Mesenchymal stem cell (in vitro differentiated cells and primary cell): ENCODE data around the gene RNF13.

ENCODE experiments used
- DNase-seq: peaks from one replicate; pipeline ENCODE4 v3.0.0-alpha.2; 2013
- H2AFZ ChIP-seq: one replicate; pipeline ENCODE4 v1.6.1; 2013; ENCODE audit warnings: low read depth, mild to moderate bottlenecking, control low read depth, inconsistent platforms, low read length, moderate library complexity
- H2AK5ac ChIP-seq: 2 replicates; pipeline ENCODE4 v1.6.1; 2013; ENCODE audit warnings: low read length, moderate library complexity, mild to moderate bottlenecking, inconsistent platforms; ENCODE audit not compliant: severe bottlenecking
- H2BK120ac ChIP-seq: one replicate; pipeline ENCODE4 v1.6.1; 2013; ENCODE audit warnings: low read depth, mild to moderate bottlenecking, inconsistent platforms, low read length, moderate library complexity
- H2BK12ac ChIP-seq, 2 experiments: one replicate each; pipeline ENCODE4 v1.6.1; 2013; ENCODE audit warnings: inconsistent platforms in 2 of 2, low read length in 2 of 2, mild to moderate bottlenecking in 2 of 2, moderate library complexity in 2 of 2, control low read depth in 1 of 2
- H2BK15ac ChIP-seq: one replicate; pipeline ENCODE4 v1.6.1; 2013; ENCODE audit warnings: mild to moderate bottlenecking, low read depth, inconsistent platforms; ENCODE audit not compliant: poor library complexity, severe bottlenecking
- H2BK5ac ChIP-seq: 2 replicates; pipeline ENCODE4 v1.6.1; 2013; ENCODE audit warnings: low read depth, mild to moderate bottlenecking, low read length, control low read depth, inconsistent platforms; ENCODE audit not compliant: poor library complexity, severe bottlenecking
- H3K14ac ChIP-seq, 2 experiments: one replicate each; pipeline ENCODE4 v1.6.1; 2013; ENCODE audit warnings: inconsistent platforms in 2 of 2, low read length in 2 of 2, control low read depth in 1 of 2, mild to moderate bottlenecking in 1 of 2, moderate library complexity in 1 of 2
- H3K18ac ChIP-seq, 2 experiments: one replicate each; pipeline ENCODE4 v1.6.1; 2013; ENCODE audit warnings: inconsistent platforms in 2 of 2, low read length in 2 of 2, control low read depth in 1 of 2, low read depth in 1 of 2, mild to moderate bottlenecking in 1 of 2
- H3K23ac ChIP-seq, 2 experiments: one replicate each; pipeline ENCODE4 v1.6.1; 2013; ENCODE audit warnings: inconsistent platforms in 2 of 2, low read length in 2 of 2, mild to moderate bottlenecking in 2 of 2, moderate library complexity in 2 of 2, control low read depth in 1 of 2
- H3K27ac ChIP-seq: 2 replicates; pipeline ENCODE4 v1.5.1; 2013; ENCODE audit warnings: mild to moderate bottlenecking, moderate library complexity, low read length, control low read depth, inconsistent platforms; ENCODE audit not compliant: poor library complexity, severe bottlenecking
- H3K27me3 ChIP-seq, 2 experiments: 2 replicates each; pipeline versions ENCODE4 v1.6.1 to v1.7.0; 2013; ENCODE audit warnings: low read length in 2 of 2, mild to moderate bottlenecking in 2 of 2, moderate library complexity in 2 of 2, control low read depth in 1 of 2, inconsistent platforms in 1 of 2; ENCODE audit not compliant: control insufficient read depth in 1 of 2, insufficient read depth in 1 of 2
- H3K36me3 ChIP-seq, 2 experiments: 2 replicates each; pipeline versions ENCODE4 v1.6.1 to v1.7.0; 2013; ENCODE audit warnings: low read length in 2 of 2, control low read depth in 1 of 2, inconsistent platforms in 1 of 2, low read depth in 1 of 2, mild to moderate bottlenecking in 1 of 2; ENCODE audit not compliant: insufficient read depth in 2 of 2, control insufficient read depth in 1 of 2
- H3K4ac ChIP-seq, 2 experiments: one replicate each; pipeline ENCODE4 v1.6.1; 2013; ENCODE audit warnings: inconsistent platforms in 2 of 2, low read length in 2 of 2, mild to moderate bottlenecking in 2 of 2, moderate library complexity in 2 of 2, control low read depth in 1 of 2, low read depth in 1 of 2
- H3K4me1 ChIP-seq: 2 replicates; pipeline ENCODE4 v1.6.1; 2013; ENCODE audit warnings: low read depth, low read length, control low read depth; ENCODE audit not compliant: control insufficient read depth, insufficient read depth
- H3K4me2 ChIP-seq: 2 replicates; pipeline ENCODE4 v1.6.1; 2013; ENCODE audit warnings: low read length, mild to moderate bottlenecking, inconsistent platforms; ENCODE audit not compliant: poor library complexity, severe bottlenecking
- H3K4me3 ChIP-seq, 2 experiments: 2 replicates each; pipeline versions ENCODE4 v1.5.1 to v1.7.0; 2013; ENCODE audit warnings: low read length in 2 of 2, mild to moderate bottlenecking in 2 of 2, control low read depth in 1 of 2, low read depth in 1 of 2; ENCODE audit not compliant: insufficient read depth in 1 of 2
- H3K79me1 ChIP-seq: replicated peaks from 2 replicates; pipeline ENCODE4 v1.6.1; 2013; ENCODE audit warnings: mild to moderate bottlenecking, control low read depth, low read length, inconsistent platforms; ENCODE audit not compliant: poor library complexity, severe bottlenecking
- H3K9ac ChIP-seq: 2 replicates; pipeline ENCODE4 v1.7.0; 2013; ENCODE audit warnings: mild to moderate bottlenecking, low read length, moderate library complexity
- H3K9me3 ChIP-seq: 2 replicates; pipeline ENCODE4 v1.7.0; 2013; ENCODE audit warnings: mild to moderate bottlenecking, low read length; ENCODE audit not compliant: control insufficient read depth
- H4K8ac ChIP-seq: one replicate; pipeline ENCODE4 v1.6.1; 2013; ENCODE audit warnings: inconsistent platforms, mild to moderate bottlenecking, low read length, moderate library complexity
- H4K91ac ChIP-seq: one replicate; pipeline ENCODE4 v1.6.1; 2013; ENCODE audit warnings: mild to moderate bottlenecking, low read length, inconsistent platforms
- WGBS: methylation state at CpG from one replicate; pipeline ENCODE4 v1.1.7; 2013; ENCODE audit warnings: mixed read lengths; 5-methylcytosine and 5-hydroxymethylcytosine counted together

The RNF13 gene

DNA sequence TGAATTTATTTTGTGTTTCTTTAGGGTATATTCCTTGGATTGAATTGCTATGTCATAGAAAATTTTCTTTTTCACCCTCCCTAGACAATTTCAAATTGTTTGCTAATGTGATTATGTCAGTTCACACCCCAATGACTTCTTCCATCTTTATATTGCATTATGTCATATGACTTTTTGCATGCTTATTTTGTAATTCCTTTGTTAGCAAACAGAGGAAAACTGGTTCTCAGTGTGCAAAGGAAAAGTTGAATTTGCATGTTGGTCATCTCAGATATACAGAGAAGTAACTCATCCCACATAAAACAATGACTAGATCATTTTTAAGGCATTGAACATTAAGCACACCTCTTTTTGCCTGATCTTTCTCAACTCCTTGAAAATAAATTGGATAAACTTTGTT is 3.3 kb upstream of the RNF13 start:
- no peak overlapping the region for H3K4me3 ChIP-seq
- no peak overlapping the region for H3K27ac ChIP-seq
- no peak overlapping the region for H2BK15ac ChIP-seq
- peak overlapping the region; percentile 27 for H3K9ac ChIP-seq
- H2AFZ ChIP-seq: no peak overlapping the region
- no peaks in the 10 kb centered on the region for H3K9me3 ChIP-seq
- DNase-seq: no peak
- H2AK5ac ChIP-seq: no peak overlapping the region
- no peaks in the 10 kb centered on the region for H3K27me3 ChIP-seq
- H2BK120ac ChIP-seq: no peak overlapping the region
- H3K14ac ChIP-seq: no peak overlapping the region
- H3K23ac ChIP-seq: no peak overlapping the region
- no peak overlapping the region for H3K4me2 ChIP-seq
- peaks cover 4% of the 10 kb centered on the region for H3K4me1 ChIP-seq
- H2BK5ac ChIP-seq: no peak overlapping the region
- no peak overlapping the region for H3K18ac ChIP-seq
- no peak overlapping the region for H2BK12ac ChIP-seq
- no peaks in the 10 kb centered on the region for H3K36me3 ChIP-seq
- H3K4ac ChIP-seq: no peak overlapping the region
- H4K8ac ChIP-seq: no peak overlapping the region
- H3K79me1 ChIP-seq: no peaks in the 10 kb centered on the region
- H4K91ac ChIP-seq: no peak overlapping the region

DNA sequence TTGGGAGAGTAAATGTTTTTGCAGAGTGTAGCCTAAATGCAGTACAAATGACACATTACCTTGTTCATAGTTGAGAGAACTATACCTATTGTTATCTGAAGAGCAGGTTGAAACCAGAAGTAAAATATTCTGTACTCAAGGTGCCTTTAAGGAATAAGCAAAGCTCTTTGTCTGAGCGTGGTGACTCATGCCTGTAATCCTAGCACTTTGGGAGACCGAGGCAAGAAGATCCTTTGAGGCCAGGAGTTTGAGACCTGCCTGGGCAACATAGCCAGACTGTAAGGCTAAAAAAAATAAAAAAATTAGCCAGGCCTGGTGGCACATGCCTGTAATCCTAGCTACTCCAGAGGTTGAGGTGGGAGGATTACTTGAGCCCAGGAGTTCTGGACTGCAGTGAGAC is 2.2 kb upstream of the RNF13 start:
- Histone ChIP-seq H3K4me1 (peaks cover 5% of the 10 kb centered on the region), H2BK15ac (no peak overlapping the region), H3K9me3 (no peaks in the 10 kb centered on the region), H3K4me2 (no peak overlapping the region), H2AFZ (no peak overlapping the region), H3K4me3 (no peak overlapping the region), H3K79me1 (no peaks in the 10 kb centered on the region), H3K9ac (no peak overlapping the region), H3K18ac (no peak overlapping the region), H3K4ac (no peak overlapping the region), H3K27me3 (no peaks in the 10 kb centered on the region), H4K91ac (no peak overlapping the region), H2AK5ac (no peak overlapping the region), H3K36me3 (no peaks in the 10 kb centered on the region), H3K23ac (no peak overlapping the region), H2BK12ac (no peak overlapping the region), H3K27ac (no peak overlapping the region), H4K8ac (no peak overlapping the region), H2BK120ac (no peak overlapping the region), H3K14ac (no peak overlapping the region), H2BK5ac (no peak overlapping the region)
- 80% methylated on average over 2 of the region's 2 CpGs for WGBS
- no peak for DNase-seq

DNA sequence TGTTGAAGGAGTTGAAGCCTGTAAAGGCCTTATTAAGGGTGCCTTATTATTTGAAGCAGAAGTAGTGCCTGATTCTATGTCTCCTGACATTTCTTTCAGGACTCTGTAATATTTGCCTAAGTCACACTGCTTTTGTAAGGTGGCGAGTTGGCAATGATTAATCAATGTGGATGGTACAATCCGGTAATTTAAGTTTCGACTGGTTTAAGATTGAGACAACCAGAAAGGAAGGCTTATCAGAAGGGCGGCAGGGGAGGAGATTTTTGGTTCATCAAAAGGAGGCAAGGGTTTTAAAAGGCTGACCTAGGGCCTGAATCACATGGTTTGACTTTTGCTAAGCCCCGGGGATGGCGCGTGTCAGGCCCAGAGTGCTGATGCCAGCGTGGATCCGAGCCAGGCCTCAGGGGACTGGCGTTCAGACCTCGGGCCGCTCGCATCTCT is 830 bp upstream of the RNF13 start:
- Histone ChIP-seq H4K91ac (peak overlapping the region; percentile 98), H2BK15ac (peak overlapping the region; percentile 98), H3K9me3 (no peaks in the 10 kb centered on the region), H3K4me3 (peak overlapping the region; percentile 85 to 94), H3K79me1 (no peaks in the 10 kb centered on the region), H2BK12ac (peak overlapping the region; percentile 73 to 84), H2AFZ (peak overlapping the region; percentile 83), H2BK5ac (no peak overlapping the region), H3K9ac (peak overlapping the region; percentile 97), H3K27ac (peak overlapping the region; percentile 96), H2AK5ac (no peak overlapping the region), H3K36me3 (no peaks in the 10 kb centered on the region), H2BK120ac (peak overlapping the region; percentile 92), H3K18ac (peak overlapping the region; percentile 93 to 98), H4K8ac (peak overlapping the region; percentile 99), H3K27me3 (no peaks in the 10 kb centered on the region), H3K4me2 (peak overlapping the region; percentile 91), H3K23ac (no peak overlapping the region), H3K4me1 (peaks cover 5% of the 10 kb centered on the region), H3K4ac (peak overlapping the region; percentile 81 to 91), H3K14ac (no peak overlapping the region)
- DNase-seq: no peak
- WGBS: 48% methylated on average over 13 of the region's 13 CpGs

- H2BK120ac ChIP-seq: no peak overlapping the region
- H3K14ac ChIP-seq: no peak overlapping the region
- H2BK5ac ChIP-seq: no peak overlapping the region
- no peak overlapping the region for H2BK12ac ChIP-seq
- H3K36me3 ChIP-seq: no peaks in the 10 kb centered on the region
- no peaks in the 10 kb centered on the region for H3K9me3 ChIP-seq
- peaks cover 4% of the 10 kb centered on the region for H3K4me1 ChIP-seq
- peak overlapping the region; percentile 91 for H3K4me2 ChIP-seq
- peak overlapping the region; percentile 77 to 79 for H3K18ac ChIP-seq
- peak overlapping the region; percentile 98 for H2AFZ ChIP-seq
- H3K79me1 ChIP-seq: no peaks in the 10 kb centered on the region
- no peak overlapping the region for H2AK5ac ChIP-seq
- peak overlapping the region; percentile 96 for H3K27ac ChIP-seq
- H3K23ac ChIP-seq: no peak overlapping the region
- peak overlapping the region; percentile 74 for H4K8ac ChIP-seq
- H3K9ac ChIP-seq: peak overlapping the region; percentile 97
- H3K4me3 ChIP-seq: peak overlapping the region; percentile 85 to 94
- DNase-seq: peak; percentile 70
- H4K91ac ChIP-seq: peak overlapping the region; percentile 25
- H3K27me3 ChIP-seq: no peaks in the 10 kb centered on the region
- WGBS: under 1% methylated on average over 29 of the region's 29 CpGs
- peak overlapping the region; percentile 8 for H2BK15ac ChIP-seq
- peak overlapping the region; percentile 1 to 74 for H3K4ac ChIP-seq
Observed at GRCh38 chr3:149813367-149814281, 609 bp downstream of the RNF13 start.
